A673 (cell line): ENCODE results near the gene ARHGAP26. TPM values are rescaled to one million over a fixed set of nuclear protein-coding genes. Genes with fewer than 3 reads are reported as not detected.

Experiments
- BruUV-seq: library from RNA; stranded (reverse); fragments of 400-500 nt; replicated peaks from 2 replicates; lab custom pipeline; 2021; lab: Mats Ljungman, UMichigan
- CTCF ChIA-PET: fragments of 300-600 bp; sonication (Branson Sonifier 250); formaldehyde crosslinking; loops from one replicate; lab custom pipeline; 2022; ENCODE audit warnings: antibody characterized with exemption; lab: Charles Lee
- POLR2A ChIA-PET: fragments of 300-600 bp; sonication (Branson Sonifier 250); formaldehyde crosslinking; loops from one replicate; lab custom pipeline; 2022; ENCODE audit warnings: antibody characterized with exemption; ENCODE audit not compliant: low non-redundant PET; lab: Charles Lee
- DNase-seq: peaks from one replicate; pipeline ENCODE4 v3.0.0-alpha.2; 2015; ENCODE audit warnings: low spot score
- H3K27ac ChIP-seq: fragments of 200-600 bp; sonication (generic); 2 replicates; pipeline ENCODE4 v1.5.1; 2016; ENCODE audit warnings: mixed run types, low read depth, mild to moderate bottlenecking, mixed read lengths, antibody characterized with exemption, low read length; ENCODE audit not compliant: poor library complexity, severe bottlenecking
- H3K27me3 ChIP-seq: fragments of 200-600 bp; sonication (generic); replicated peaks from 2 replicates; pipeline ENCODE4 v1.6.1; 2017; ENCODE audit warnings: mixed run types, low read depth, mild to moderate bottlenecking, mixed read lengths, antibody characterized with exemption, low read length; ENCODE audit not compliant: insufficient read depth, poor library complexity
- H3K36me3 ChIP-seq: fragments of 200-600 bp; sonication (generic); 2 replicates; pipeline ENCODE4 v1.6.1; 2016; ENCODE audit warnings: mixed run types, mild to moderate bottlenecking, mixed read lengths, antibody characterized with exemption, low read length; ENCODE audit not compliant: insufficient read depth, poor library complexity, severe bottlenecking
- H3K4me1 ChIP-seq: fragments of 200-600 bp; sonication (generic); 2 replicates; pipeline ENCODE4 v1.6.1; 2017; ENCODE audit warnings: mixed run types, mild to moderate bottlenecking, mixed read lengths, antibody characterized with exemption, low read length; ENCODE audit not compliant: insufficient read depth, poor library complexity, severe bottlenecking
- H3K4me3 ChIP-seq: fragments of 200-600 bp; sonication (generic); 2 replicates; pipeline ENCODE4 v1.5.1; 2016; ENCODE audit warnings: low read depth, mixed run types, mild to moderate bottlenecking, mixed read lengths, low read length; ENCODE audit not compliant: poor library complexity, severe bottlenecking
- H3K9me3 ChIP-seq: fragments of 200-600 bp; sonication (generic); 2 replicates; pipeline ENCODE4 v1.6.1; 2016; ENCODE audit warnings: mixed run types, low read depth, mild to moderate bottlenecking, mixed read lengths, antibody characterized with exemption, low read length; ENCODE audit not compliant: poor library complexity, severe bottlenecking
- CTCF ChIP-seq: fragments of 300-800, 200-600 bp; sonication (generic); conservative IDR thresholded peaks from 2 replicates; pipeline ENCODE4 v1.5.1; 2017; ENCODE audit warnings: low read depth, mild to moderate bottlenecking, antibody characterized with exemption, low read length, moderate library complexity, mixed read lengths
- EZH2 ChIP-seq: fragments of 200-600 bp; sonication (generic); IDR thresholded peaks from 2 replicates; pipeline ENCODE4 v1.6.1; 2017; ENCODE audit warnings: borderline replicate concordance, low read depth, mild to moderate bottlenecking, mixed read lengths, antibody characterized with exemption, low read length; ENCODE audit not compliant: poor library complexity, severe bottlenecking
- intact Hi-C: fragments of 100-400 bp; cut with micrococcal nuclease; formaldehyde crosslinking; loops from one replicate; pipeline ENCODE4 v1.10.0; 2022; ENCODE audit not compliant: unreplicated experiment
- total RNA-seq: library from RNA; stranded (reverse); gene quantifications from 2 replicates; pipeline ENCODE4 v1.2.3, GENCODE V29; 2021

The ARHGAP26 gene
- total RNA-seq, 1 experiment from 2014 or later, result 25.5 TPM

GRCh38 chr5:143045062-143045461 lies 274.9 kb downstream of the ARHGAP26 start:
- no peak for DNase-seq
- Histone ChIP-seq H3K36me3 (no peaks in the 10 kb centered on the region), H3K4me1 (peaks cover 9% of the 10 kb centered on the region), H3K4me3 (no peak overlapping the region), H3K27me3 (no peaks in the 10 kb centered on the region), H3K9me3 (no peaks in the 10 kb centered on the region), H3K27ac (no peak overlapping the region)
- intact Hi-C loops, result no loop called here
- BruUV-seq, result no TSS peak
- ChIA-PET POLR2A (no interaction called here), CTCF (no interaction called here)
- TF ChIP-seq EZH2, result no peak
- TF ChIP-seq CTCF, result no peak

GRCh38 chr5:143046314-143046713 lies 276.1 kb downstream of the ARHGAP26 start:
- intact Hi-C loops, result no loop called here

DNA sequence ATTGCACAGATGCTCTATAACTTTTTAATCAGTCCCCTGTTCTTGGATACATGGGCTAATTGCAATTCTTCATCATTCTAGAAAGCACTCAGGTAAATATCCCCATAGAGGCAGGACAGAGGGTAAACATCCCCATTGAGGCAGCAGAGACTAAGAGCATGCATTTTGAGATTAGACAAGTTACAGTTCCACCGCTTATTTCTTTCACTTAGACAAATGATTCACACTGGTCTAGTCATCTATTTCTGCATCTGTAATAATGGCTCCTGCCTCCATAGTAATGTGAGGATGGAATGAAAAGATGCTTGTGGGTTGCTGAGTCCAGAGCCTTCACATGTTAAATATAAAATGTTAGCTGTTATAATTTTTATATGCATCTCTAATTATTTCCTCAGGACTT lies 276.9 kb downstream of the ARHGAP26 start:
- ChIA-PET CTCF (no interaction called here), POLR2A (no interaction called here)
- DNase-seq, result no peak
- Histone ChIP-seq H3K36me3 (no peaks in the 10 kb centered on the region), H3K27me3 (no peaks in the 10 kb centered on the region), H3K9me3 (no peaks in the 10 kb centered on the region), H3K4me3 (no peak overlapping the region), H3K4me1 (peaks cover 21% of the 10 kb centered on the region), H3K27ac (no peak overlapping the region)
- no TSS peak for BruUV-seq
- intact Hi-C loops, result no loop called here
- TF ChIP-seq EZH2 (no peak), CTCF (no peak)

More at GRCh38 chr5:143046314-143046713, 276.1 kb downstream of the ARHGAP26 start:
- POLR2A ChIA-PET, result no interaction called here
- H3K27me3 ChIP-seq, result no peaks in the 10 kb centered on the region
- no peaks in the 10 kb centered on the region for H3K9me3 ChIP-seq
- no peak overlapping the region for H3K4me3 ChIP-seq
- BruUV-seq, result no TSS peak
- peaks cover 17% of the 10 kb centered on the region for H3K4me1 ChIP-seq
- no peak for DNase-seq
- TF ChIP-seq CTCF (no peak), EZH2 (no peak)
- H3K27ac ChIP-seq, result no peak overlapping the region
- H3K36me3 ChIP-seq, result no peaks in the 10 kb centered on the region
- CTCF ChIA-PET, result no interaction called here
